Fibroblast of villous mesenchyme (primary cell): ENCODE results near the gene MYBBP1A. TPM values are rescaled to one million over a fixed set of nuclear protein-coding genes. Genes with fewer than 3 reads are reported as not detected.

ENCODE experiments used
- DNase-seq: peaks from one replicate; pipeline ENCODE4 v3.0.0-alpha.2; 2010; ENCODE audit warnings: low read depth
- H3K4me3 ChIP-seq: 2 replicates; pipeline ENCODE4 v1.5.1; 2011; ENCODE audit warnings: low read depth, mild to moderate bottlenecking, low read length
- total RNA-seq: library from RNA; depleted of rRNA; stranded (reverse); fragments of >200 nt; gene quantifications from 2 replicates; pipeline ENCODE4 v1.2.3, GENCODE V29; 2012
- TF ChIP-seq, protein P1 (sequence below): IDR thresholded peaks from 2 replicates; pipeline ENCODE4 v1.5.1; 2012; ENCODE audit warnings: low read depth, mild to moderate bottlenecking, low read length; ENCODE audit not compliant: insufficient read depth

The MYBBP1A gene
- total RNA-seq, 1 donor: 61.7 TPM

DNA sequence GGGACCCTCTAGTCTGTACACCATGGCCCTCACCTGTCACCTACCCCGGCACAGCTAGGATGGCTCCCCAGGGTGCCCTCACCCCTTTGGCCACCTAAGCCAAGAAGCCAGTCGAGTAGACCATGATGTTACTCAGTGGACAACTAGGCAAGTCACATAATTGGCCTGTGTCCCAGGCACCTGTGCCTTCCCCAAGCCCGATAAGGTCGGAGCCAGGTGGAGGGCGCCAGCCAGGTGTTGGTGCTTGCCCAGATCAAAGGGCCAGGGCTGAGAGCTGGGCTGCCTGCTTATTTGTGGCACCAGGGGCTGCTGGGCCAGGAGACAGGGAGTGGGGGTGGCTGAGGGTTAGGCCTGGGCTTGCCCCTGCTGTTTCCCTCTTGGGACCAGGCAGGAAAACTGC is 39.7 kb downstream of the MYBBP1A start:
- no peak for DNase-seq
- TF ChIP-seq, protein P1, sequence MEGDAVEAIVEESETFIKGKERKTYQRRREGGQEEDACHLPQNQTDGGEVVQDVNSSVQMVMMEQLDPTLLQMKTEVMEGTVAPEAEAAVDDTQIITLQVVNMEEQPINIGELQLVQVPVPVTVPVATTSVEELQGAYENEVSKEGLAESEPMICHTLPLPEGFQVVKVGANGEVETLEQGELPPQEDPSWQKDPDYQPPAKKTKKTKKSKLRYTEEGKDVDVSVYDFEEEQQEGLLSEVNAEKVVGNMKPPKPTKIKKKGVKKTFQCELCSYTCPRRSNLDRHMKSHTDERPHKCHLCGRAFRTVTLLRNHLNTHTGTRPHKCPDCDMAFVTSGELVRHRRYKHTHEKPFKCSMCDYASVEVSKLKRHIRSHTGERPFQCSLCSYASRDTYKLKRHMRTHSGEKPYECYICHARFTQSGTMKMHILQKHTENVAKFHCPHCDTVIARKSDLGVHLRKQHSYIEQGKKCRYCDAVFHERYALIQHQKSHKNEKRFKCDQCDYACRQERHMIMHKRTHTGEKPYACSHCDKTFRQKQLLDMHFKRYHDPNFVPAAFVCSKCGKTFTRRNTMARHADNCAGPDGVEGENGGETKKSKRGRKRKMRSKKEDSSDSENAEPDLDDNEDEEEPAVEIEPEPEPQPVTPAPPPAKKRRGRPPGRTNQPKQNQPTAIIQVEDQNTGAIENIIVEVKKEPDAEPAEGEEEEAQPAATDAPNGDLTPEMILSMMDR: no peak
- H3K4me3 ChIP-seq: no peak overlapping the region

DNA sequence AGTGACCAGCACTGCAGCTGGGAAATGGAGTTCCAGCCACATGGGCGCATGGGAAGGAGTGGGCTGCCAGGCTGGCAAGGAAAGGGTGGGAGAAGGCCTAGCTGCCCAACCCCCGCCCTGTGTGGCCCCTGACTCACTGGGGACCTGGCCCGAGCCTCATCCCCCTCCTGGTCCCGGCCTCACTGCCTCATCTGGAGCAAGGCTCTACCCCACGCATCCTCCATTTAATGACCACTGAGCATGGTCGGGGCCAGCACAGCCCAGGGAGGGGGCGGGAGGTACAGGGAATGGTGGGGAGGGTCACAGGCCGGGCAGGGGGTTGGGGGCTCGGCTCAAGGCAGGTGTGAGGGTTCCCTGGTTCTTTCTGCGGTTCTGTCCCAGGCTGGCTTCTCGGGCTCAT is 40.4 kb downstream of the MYBBP1A start:
- no peak for DNase-seq
- H3K4me3 ChIP-seq: no peak overlapping the region
- TF ChIP-seq, protein P1: no peak

DNA sequence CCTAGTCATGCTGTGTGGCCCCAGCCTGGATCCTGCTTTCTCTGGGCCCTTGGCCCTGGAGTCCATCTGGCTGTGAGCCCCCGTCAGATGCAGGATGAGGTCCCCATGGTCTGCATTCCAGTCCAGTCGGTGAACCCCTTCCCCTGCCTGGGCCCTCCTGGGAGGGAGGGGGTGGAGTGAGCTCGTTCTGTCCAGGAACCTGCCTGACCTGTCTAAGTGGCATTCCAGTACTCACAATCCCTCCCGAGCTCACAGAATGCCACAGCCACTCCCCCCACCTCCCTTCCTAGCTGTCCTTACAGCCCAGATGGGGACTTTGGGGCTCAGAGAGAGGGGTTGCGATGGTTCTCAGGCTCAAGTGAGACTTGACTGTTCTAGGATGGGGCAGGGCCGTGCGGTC is 41.0 kb downstream of the MYBBP1A start:
- H3K4me3 ChIP-seq: no peak overlapping the region
- TF ChIP-seq, protein P1: no peak
- no peak for DNase-seq

DNA sequence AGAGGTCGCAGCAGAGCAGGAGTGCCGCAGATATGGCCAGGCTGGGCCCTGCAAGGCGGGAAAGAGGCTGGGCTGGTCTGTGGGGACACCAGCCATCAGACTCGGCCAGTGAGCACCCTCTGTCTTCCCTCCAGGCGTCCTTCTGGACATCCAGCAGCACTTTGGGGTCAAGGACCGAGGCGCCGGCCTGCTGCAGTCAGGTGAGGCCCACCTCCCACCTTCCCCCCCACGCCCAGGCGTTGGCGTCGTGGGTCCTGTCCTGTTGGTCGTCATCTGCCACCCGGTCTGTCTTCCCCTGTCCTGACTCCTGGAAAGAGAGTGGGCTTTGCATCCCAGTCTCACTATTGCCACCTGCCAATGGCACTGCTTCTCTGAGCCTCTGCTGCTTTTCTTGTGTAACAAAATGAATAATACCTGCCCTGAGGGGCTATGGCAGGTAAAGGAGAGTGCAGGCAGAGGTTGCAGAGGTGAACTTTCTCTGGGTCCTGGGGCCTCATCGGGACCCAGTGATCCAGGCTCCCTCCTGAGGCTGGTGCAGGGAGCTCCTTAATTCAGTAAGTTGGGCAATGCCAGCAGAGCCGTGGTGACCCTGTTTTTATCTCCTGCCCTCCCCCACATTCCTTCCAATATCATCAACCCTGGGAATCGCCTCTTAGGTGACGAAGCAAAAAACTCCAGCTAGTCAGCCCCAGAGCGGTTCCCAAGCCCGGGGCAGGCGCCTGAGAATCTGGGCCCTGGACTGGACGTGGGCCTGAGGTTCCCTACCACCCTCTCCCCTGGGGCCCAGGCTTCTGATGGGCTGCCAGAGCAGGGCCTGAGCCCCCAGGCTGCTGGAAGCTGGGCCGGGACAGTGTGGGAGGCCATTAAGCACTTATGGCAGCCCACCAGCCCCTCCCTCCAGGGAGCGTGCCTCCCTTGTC is 41.8 kb downstream of the MYBBP1A start:
- H3K4me3 ChIP-seq: no peak overlapping the region
- TF ChIP-seq, protein P1: no peak
- DNase-seq: peak; percentile 41

DNA sequence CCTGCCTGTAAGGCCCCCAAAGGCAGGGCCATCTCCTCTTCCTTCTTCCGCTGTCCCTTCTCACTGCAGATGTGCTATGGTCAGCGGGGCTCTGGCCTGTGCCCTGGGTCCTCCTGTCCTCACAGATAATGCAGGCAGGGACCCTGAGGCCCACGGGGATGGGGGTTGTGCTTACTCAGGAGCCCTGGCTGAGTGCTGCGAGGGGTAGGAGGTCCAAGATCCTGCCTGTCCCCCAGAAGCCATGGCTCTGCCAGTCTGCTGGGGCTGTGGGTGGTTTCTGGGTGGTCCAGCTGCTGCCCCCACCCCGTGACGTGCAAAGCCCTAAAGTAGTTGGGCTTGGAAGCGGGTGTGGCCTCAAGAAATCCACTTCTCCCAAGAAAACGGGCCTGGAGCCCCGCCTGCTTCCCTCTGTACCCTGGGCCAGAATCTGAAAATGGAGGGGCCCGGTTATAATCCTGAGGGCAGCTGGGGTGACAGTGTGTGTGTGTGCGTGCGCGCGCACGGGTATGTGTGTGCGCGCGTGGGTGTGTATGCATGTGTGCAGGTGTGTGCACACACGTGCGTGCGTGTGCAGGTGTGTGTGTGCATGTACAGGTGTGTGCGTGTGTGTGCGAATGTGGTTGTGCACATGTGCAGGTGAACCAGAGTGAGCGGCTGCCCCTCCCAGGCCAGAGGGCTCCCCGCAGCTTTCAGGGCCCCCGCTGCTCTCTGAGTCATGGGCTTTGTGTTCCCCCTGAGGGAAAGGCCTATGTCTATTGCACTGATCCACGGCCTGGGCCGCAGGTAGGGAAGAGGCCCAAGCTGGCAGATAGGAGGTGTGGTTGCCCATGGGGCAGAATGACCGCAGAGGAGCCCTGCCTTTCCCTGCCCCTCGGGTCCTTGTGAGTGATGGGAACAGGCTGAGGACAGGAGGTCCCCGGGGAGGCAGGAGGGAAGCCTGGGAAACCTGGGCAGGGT is 42.8 kb downstream of the MYBBP1A start:
- TF ChIP-seq, protein P1: no peak
- no peak for DNase-seq
- H3K4me3 ChIP-seq: no peak overlapping the region

DNA sequence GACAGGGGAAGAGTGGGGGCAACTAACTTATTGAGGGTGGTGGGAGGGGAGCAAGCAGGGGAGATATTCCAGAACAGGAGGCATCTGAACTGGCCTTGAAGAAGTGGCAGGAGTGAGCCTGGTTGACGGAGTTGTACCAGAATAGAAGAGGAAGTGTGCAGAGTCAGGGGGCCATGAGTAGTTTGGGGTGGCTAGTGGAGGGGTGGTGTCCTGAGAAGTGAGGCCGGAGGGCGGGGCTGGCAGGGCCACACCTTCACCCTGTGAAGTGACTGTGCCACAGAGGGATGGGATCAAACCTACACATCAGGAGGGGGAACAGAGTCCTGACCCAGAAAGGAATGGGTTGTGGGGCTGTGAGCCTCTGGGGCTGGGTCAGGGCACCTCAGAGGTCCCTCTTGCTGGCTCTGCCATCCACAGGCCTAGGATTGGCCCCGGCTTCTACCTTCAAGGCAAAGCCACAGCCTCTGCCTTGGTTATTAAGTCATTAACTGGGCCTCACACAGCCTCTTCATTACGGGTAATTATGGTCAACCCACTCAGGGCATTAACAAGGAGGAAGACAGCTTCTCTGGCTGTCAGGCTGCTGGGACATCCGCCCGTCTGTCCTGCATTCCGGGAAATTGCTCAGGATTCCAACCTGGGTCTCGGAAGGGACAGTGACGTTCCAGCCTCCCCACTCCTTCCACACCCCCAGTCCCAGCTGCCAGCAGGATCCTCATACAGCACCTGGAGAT is 43.8 kb downstream of the MYBBP1A start:
- TF ChIP-seq, protein P1: no peak
- no peak overlapping the region for H3K4me3 ChIP-seq

More for the DNA sequence above, 43.8 kb downstream of the MYBBP1A start:
- DNase-seq: no peak
